ENCODE results near the gene NTM.

GRCh38 chr11:131688048-131688693, 317.8 kb downstream of the NTM start:
- TF ChIP-seq POLR2A (IDR thresholded peaks at IDR 0.05; ENCODE audit: low read depth, low read length) (no peak), POLR2AphosphoS5 (IDR thresholded peaks at IDR 0.05; ENCODE audit: low read depth, low read length) (no peak), TAF1 (IDR thresholded peaks at IDR 0.05; ENCODE audit: low read depth, low read length) (no peak), POU2F2 (IDR thresholded peaks at IDR 0.05; ENCODE audit: low read depth, low read length) (no peak), SPI1 (IDR thresholded peaks at IDR 0.05; ENCODE audit: low read depth, low read length) (no peak)

Data from GM12891 (cell line).